ENCODE results near the gene RASA3. TPM values are rescaled to one million over a fixed set of nuclear protein-coding genes. Genes with fewer than 3 reads are reported as not detected.

Gene RASA3
- total and polyA plus RNA-seq, 2 of the 4 experiments (the other 2 are of a cell fraction): 21.0 to 31.4 TPM

DNA sequence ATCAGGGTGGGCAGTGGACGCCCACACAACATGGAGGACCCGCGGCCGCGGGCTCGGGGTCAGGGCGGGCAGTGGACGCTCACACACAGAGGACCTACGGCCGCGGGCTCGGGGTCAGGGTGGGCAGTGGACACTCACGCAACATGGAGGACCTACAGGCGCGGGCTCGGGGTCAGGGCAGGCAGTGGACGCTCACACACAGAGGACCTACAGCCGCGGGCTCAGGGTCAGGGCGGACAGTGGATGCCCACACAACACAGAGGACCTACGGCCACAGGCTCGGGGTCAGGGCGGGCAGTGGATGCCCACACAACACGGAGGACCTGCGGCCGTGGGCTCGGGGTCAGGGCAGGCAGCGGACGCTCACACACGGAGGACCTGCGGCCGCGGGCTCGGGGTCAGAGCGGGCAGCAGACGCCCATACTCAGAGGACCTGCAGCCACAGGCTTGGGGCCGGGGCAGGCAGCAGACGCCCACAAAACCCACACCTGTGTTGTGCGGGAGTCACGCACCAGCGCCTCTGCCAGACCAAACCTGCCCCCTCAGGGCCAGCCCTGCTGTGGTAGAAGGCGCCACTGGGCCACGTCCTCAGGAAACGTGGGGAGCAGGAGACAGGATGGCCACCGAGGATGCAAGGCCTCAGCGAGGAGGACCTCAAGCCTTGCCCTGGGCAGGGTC lies 131.0 kb downstream of the RASA3 start:
- Histone ChIP-seq H3K4me3 (ENCODE audit: insufficient read depth, low read depth, low read length) (no peak overlapping the region), H3K14ac (replicated peaks; ENCODE audit: low read depth, low read length) (no peak overlapping the region), H4K8ac (ENCODE audit: low read depth in 2 of 2, low read length in 2 of 2) (no peak overlapping the region), H4K91ac (ENCODE audit: insufficient read depth, low read depth, low read length) (no peak overlapping the region), H3K9me3 (ENCODE audit: control insufficient read depth, insufficient read depth, low read length) (no peaks in the 10 kb centered on the region), H3K4me1 (ENCODE audit: control insufficient read depth, insufficient read depth, low read length) (peaks cover 7% of the 10 kb centered on the region), H2BK5ac (ENCODE audit: low read depth, low read length, poor library complexity, severe bottlenecking) (no peak overlapping the region), H3K9me1 (ENCODE audit: insufficient read depth, low read length) (peaks cover 3% of the 10 kb centered on the region; the same call in 1 of the 2 replicates), H3K36me3 (ENCODE audit: control insufficient read depth, insufficient read depth, low read length) (peaks cover 65% of the 10 kb centered on the region), H4K5ac (ENCODE audit: low read depth, low read length) (no peak overlapping the region), H3K4ac (ENCODE audit: low read depth, low read length) (no peak overlapping the region), H3K4me2 (ENCODE audit: low read depth, low read length) (no peak overlapping the region), H2BK20ac (ENCODE audit: low read depth, low read length) (no peak overlapping the region), H2BK15ac (ENCODE audit: low read depth, low read length) (no peak overlapping the region), H3K18ac (ENCODE audit: low read depth, low read length) (no peak overlapping the region), H3K27ac (ENCODE audit: insufficient read depth, low read length) (no peak overlapping the region), H2AK9ac (replicated peaks; ENCODE audit: low read depth, low read length, poor library complexity) (no peak overlapping the region), H3K27me3 (ENCODE audit: control insufficient read depth, insufficient read depth, low read length) (no peaks in the 10 kb centered on the region), H3K79me1 (ENCODE audit: low read depth in 1 of 2, low read length in 2 of 2) (peaks cover 10 to 66% of the 10 kb centered on the region in 2 experiments; a peak in 3 of 4 replicates), H2BK120ac (ENCODE audit: low read depth, low read length) (no peak overlapping the region), H4K20me1 (ENCODE audit: insufficient read depth, low read length) (peaks cover 14% of the 10 kb centered on the region), H3K23ac (ENCODE audit: low read depth, low read length) (no peak overlapping the region), H2AFZ (replicated peaks; ENCODE audit: low read length, poor library complexity) (no peak overlapping the region), H3K56ac (ENCODE audit: extremely low read depth, insufficient read depth, low read length) (no peak overlapping the region), H3K9ac (ENCODE audit: low read depth, low read length) (no peak overlapping the region), H2AK5ac (ENCODE audit: low read depth, low read length) (no peak overlapping the region)
- dilution Hi-C loops (cut with HindIII; ENCODE audit: low sequenced_read_pairs, unreplicated experiment) (no loop called here), in situ Hi-C loops (cut with MboI; ENCODE audit: low sequenced_read_pairs) (no loop called here), intact Hi-C loops (cut with micrococcal nuclease) (no loop called here)
- no peak for TF ChIP-seq MAZ (IDR thresholded peaks at IDR 0.05; ENCODE audit: borderline replicate concordance, low read depth, low read length)
- TF ChIP-seq, protein P1, sequence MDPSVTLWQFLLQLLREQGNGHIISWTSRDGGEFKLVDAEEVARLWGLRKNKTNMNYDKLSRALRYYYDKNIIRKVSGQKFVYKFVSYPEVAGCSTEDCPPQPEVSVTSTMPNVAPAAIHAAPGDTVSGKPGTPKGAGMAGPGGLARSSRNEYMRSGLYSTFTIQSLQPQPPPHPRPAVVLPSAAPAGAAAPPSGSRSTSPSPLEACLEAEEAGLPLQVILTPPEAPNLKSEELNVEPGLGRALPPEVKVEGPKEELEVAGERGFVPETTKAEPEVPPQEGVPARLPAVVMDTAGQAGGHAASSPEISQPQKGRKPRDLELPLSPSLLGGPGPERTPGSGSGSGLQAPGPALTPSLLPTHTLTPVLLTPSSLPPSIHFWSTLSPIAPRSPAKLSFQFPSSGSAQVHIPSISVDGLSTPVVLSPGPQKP (IDR thresholded peaks at IDR 0.05; ENCODE audit: borderline replicate concordance, low read depth, low read length): no peak
- TF ChIP-seq, protein P2, sequence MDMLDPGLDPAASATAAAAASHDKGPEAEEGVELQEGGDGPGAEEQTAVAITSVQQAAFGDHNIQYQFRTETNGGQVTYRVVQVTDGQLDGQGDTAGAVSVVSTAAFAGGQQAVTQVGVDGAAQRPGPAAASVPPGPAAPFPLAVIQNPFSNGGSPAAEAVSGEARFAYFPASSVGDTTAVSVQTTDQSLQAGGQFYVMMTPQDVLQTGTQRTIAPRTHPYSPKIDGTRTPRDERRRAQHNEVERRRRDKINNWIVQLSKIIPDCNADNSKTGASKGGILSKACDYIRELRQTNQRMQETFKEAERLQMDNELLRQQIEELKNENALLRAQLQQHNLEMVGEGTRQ (IDR thresholded peaks at IDR 0.05; ENCODE audit: low read depth, low read length): no peak
- ATAC-seq (ENCODE audit: low read depth): no peak
- ChIA-PET CTCF (no interaction called here), POLR2A (ENCODE audit: unreplicated experiment) (no interaction called here)
- WGBS, 2 experiments (ENCODE audit: extremely low coverage in 2 of 2, insufficient read length in 1 of 2): 93% methylated on average over 26 of the region's 46 CpGs; no CpG with 5 or more reads in 1 of the 2 experiments
- BruUV-seq (replicated peaks): no TSS peak
- DNase-seq: no peak

All from IMR-90 (cell line).